ENCODE results near the gene TRAPPC12.

The TRAPPC12 gene

GRCh38 chr2:3405307-3405706 lies 25.8 kb downstream of the TRAPPC12 start:
- H3K4me3 ChIP-seq (ENCODE audit: low read depth, low read length), result no peak overlapping the region
- in situ Hi-C loops (cut with HindIII; ENCODE audit: low sequenced_read_pairs), result no loop called here
- TF ChIP-seq, protein P1, sequence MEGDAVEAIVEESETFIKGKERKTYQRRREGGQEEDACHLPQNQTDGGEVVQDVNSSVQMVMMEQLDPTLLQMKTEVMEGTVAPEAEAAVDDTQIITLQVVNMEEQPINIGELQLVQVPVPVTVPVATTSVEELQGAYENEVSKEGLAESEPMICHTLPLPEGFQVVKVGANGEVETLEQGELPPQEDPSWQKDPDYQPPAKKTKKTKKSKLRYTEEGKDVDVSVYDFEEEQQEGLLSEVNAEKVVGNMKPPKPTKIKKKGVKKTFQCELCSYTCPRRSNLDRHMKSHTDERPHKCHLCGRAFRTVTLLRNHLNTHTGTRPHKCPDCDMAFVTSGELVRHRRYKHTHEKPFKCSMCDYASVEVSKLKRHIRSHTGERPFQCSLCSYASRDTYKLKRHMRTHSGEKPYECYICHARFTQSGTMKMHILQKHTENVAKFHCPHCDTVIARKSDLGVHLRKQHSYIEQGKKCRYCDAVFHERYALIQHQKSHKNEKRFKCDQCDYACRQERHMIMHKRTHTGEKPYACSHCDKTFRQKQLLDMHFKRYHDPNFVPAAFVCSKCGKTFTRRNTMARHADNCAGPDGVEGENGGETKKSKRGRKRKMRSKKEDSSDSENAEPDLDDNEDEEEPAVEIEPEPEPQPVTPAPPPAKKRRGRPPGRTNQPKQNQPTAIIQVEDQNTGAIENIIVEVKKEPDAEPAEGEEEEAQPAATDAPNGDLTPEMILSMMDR (IDR thresholded peaks at IDR 0.05; ENCODE audit: low read depth, low read length), result no peak
- no peak for DNase-seq (ENCODE audit: low read depth, low spot score)

DNA sequence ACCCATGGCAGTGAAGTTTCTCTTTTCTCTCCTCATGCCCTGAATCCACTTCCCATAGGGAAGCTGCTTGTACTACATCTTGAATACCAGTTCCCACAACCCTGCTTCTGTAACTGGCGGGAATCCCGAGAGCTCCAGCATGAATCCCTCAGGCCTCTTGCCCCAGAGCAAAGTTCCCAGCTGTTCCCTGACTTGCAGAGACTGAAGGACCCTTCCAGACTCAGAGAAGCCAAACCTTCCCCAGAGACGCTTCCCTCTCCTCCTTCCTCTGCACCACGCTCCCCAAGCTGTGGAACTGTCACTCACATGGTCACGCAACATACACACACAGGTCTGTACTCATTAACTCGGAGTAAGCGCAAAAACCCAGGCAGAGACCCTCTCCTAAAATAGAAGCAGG lies 26.4 kb downstream of the TRAPPC12 start:
- DNase-seq (ENCODE audit: low read depth, low spot score), result no peak
- in situ Hi-C loops (cut with HindIII; ENCODE audit: low sequenced_read_pairs), result no loop called here
- H3K4me3 ChIP-seq (ENCODE audit: low read depth, low read length), result no peak overlapping the region
- TF ChIP-seq, protein P1 (IDR thresholded peaks at IDR 0.05; ENCODE audit: low read depth, low read length), result no peak

- TF ChIP-seq, protein P1 (IDR thresholded peaks at IDR 0.05; ENCODE audit: low read depth, low read length), result no peak
- no peak overlapping the region for H3K4me3 ChIP-seq (ENCODE audit: low read depth, low read length)
- in situ Hi-C loops (cut with HindIII; ENCODE audit: low sequenced_read_pairs), result no loop called here
- DNase-seq (ENCODE audit: low read depth, low spot score), result no peak
Measured at GRCh38 chr2:3406501-3406900, 27.0 kb downstream of the TRAPPC12 start.

GRCh38 chr2:3408781-3409180 lies 29.3 kb downstream of the TRAPPC12 start:
- H3K4me3 ChIP-seq (ENCODE audit: low read depth, low read length), result no peak overlapping the region
- in situ Hi-C loops (cut with HindIII; ENCODE audit: low sequenced_read_pairs), result no loop called here
- TF ChIP-seq, protein P1 (IDR thresholded peaks at IDR 0.05; ENCODE audit: low read depth, low read length), result no peak
- DNase-seq (ENCODE audit: low read depth, low spot score), result no peak

DNA sequence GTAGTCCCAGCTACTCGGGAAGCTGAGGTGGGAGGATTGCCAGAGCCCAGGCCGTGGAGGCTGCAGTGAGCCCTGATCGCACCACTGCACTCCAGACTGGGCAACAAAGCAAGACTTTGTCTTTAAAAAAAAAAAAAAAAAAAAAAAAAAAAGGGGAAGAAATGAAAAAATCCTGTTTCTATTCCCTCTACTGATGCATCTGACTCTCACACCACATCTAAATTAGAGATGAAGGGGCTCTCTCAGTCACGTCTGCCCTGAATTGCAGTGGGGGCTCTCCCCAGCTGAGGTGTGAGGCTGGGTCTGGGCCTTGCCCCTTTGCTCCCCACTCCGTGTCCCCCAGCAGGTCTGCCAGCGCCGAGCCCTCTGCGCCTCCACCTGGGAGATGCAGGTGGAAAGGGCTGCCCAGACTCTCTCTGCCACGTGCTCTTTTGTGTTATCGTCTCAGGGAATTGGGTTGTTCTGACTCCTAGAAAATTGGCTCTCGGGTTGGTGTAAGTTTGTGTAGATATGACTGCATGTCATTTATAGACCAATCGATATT lies 30.2 kb downstream of the TRAPPC12 start:
- H3K4me3 ChIP-seq (ENCODE audit: low read depth, low read length), result no peak overlapping the region
- no peak for DNase-seq (ENCODE audit: low read depth, low spot score)
- TF ChIP-seq, protein P1 (IDR thresholded peaks at IDR 0.05; ENCODE audit: low read depth, low read length), result no peak
- in situ Hi-C loops (cut with HindIII; ENCODE audit: low sequenced_read_pairs), result no loop called here

DNA sequence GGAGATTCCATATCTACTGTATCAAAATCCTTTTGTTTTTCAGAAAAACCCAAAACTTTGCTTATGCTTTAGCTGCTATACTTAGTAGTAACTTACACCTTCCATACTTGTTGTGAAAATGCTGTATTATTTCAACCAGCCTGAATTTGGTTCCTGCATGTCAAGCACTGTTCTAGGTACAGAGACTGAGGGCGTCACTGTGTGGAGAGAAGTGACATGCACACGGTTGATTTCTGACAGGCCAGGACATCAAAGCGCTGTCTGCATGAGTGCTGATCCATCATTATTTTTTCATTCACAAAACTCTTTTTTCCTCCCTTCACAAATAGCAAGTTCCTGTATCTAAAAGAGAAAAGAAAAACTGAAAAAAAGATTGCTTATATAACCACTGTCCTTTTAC lies 31.6 kb downstream of the TRAPPC12 start:
- H3K4me3 ChIP-seq (ENCODE audit: low read depth, low read length), result no peak overlapping the region
- DNase-seq (ENCODE audit: low read depth, low spot score), result no peak
- in situ Hi-C loops (cut with HindIII; ENCODE audit: low sequenced_read_pairs), result no loop called here
- TF ChIP-seq, protein P1 (IDR thresholded peaks at IDR 0.05; ENCODE audit: low read depth, low read length), result no peak

DNA sequence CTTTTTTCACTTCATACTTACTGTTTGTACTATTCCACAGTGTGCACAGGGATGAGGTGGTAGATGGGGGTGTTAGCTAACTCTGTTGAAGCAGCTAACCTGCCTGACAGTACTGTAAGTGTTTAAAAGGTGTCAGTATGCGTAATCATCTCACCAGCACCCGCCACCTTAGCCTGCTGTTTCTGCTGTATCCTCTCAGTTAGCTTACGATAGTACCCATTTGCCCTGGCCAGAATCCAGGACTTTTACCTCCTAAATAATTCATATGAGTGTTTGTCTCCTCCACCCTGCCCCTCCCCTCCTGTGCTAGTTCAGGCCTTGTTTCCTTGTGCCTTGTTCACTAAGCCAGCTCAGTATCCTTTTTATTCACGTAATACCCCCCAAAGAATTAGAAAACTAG lies 34.2 kb downstream of the TRAPPC12 start:
- in situ Hi-C loops (cut with HindIII; ENCODE audit: low sequenced_read_pairs), result no loop called here
- DNase-seq (ENCODE audit: low read depth, low spot score), result no peak
- TF ChIP-seq, protein P1 (IDR thresholded peaks at IDR 0.05; ENCODE audit: low read depth, low read length), result no peak
- H3K4me3 ChIP-seq (ENCODE audit: low read depth, low read length), result no peak overlapping the region

Data from astrocyte of the spinal cord (primary cell).